Omental fat pad (tissue), 4 donors: ENCODE data around the gene DIP2C. TPM values are rescaled to one million over a fixed set of nuclear protein-coding genes. Genes with fewer than 3 reads are reported as not detected.
A peak's percentile ranks its signal among the peaks of the same experiment; 100 is the strongest.

Experiments used
- ATAC-seq: fragments of 150-250 bp; one replicate; pipeline ENCODE4 v1.9.1; 2016; ENCODE audit warnings: mild to moderate bottlenecking, moderate library complexity; ENCODE audit not compliant: low FRiP score
- DNase-seq: peaks from one replicate; pipeline ENCODE4 v3.0.0-alpha.2; 2019; ENCODE audit warnings: low spot score
- total RNA-seq, 4 donors: library from RNA; depleted of rRNA; stranded (reverse); fragments of >200 nt; gene quantifications; one replicate each; pipeline ENCODE4 v1.1.0, GENCODE V29; 2016
- TF ChIP-seq, protein P1 (sequence below), 3 donors: fragments of 450-650 bp; IDR thresholded peaks; one replicate each; pipeline ENCODE4 v1.5.1; 2016 to 2017; ENCODE audit warnings: antibody characterized with exemption in 3 of 3, mild to moderate bottlenecking in 3 of 3, moderate library complexity in 2 of 3

The DIP2C gene
- total RNA-seq, 4 donors from 2014 or later = 19.7 to 56.5 (median 31.1) TPM

DNA sequence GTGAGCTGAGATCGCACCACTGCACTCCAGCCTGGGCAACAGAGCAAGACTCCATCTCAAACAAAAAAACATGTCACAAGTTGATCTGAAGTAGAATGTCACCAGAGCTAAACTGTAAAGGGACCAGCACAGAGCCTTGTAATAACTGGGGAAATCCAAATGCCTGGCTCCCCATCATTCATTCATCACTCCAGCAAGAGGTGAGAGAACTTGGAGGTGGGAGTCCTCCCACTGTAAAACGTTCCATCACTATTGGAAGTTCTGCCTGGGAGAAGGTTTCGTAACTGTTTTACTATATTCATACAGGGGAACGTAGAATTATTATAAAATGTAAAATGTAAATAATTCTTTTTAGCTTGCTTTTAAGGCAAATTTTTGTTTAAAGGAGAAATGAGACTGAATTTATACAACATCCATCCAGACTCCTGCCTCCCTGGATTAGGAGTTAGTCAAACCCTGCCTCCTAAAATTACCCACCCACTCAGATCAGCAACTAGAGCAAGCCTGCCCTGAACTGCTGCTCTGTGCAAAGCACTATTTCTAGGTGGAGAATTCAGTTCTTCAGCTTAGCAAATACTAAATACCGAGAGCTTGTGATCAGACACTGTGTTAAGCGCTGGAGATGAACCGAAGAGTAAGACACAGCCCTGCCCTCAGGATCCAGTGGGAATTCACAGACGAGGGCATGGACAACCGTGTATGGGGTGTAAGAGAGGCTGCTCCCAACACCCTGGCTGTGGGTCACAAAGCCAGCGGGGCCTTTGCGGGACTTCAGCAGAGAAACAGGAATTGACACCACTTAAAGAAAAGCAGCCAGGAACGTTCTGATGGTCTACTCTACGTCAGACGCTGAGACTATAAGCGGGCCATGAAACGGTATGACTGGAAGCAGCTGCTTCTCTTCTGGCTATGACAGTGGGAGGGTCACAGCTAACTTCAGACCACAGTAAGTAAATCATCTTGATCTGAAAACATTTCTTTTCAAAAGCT, 345.9 kb downstream of the DIP2C start:
- TF ChIP-seq, protein P1, sequence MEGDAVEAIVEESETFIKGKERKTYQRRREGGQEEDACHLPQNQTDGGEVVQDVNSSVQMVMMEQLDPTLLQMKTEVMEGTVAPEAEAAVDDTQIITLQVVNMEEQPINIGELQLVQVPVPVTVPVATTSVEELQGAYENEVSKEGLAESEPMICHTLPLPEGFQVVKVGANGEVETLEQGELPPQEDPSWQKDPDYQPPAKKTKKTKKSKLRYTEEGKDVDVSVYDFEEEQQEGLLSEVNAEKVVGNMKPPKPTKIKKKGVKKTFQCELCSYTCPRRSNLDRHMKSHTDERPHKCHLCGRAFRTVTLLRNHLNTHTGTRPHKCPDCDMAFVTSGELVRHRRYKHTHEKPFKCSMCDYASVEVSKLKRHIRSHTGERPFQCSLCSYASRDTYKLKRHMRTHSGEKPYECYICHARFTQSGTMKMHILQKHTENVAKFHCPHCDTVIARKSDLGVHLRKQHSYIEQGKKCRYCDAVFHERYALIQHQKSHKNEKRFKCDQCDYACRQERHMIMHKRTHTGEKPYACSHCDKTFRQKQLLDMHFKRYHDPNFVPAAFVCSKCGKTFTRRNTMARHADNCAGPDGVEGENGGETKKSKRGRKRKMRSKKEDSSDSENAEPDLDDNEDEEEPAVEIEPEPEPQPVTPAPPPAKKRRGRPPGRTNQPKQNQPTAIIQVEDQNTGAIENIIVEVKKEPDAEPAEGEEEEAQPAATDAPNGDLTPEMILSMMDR (IDR thresholded peaks at IDR 0.05) = no peak
- no peak for ATAC-seq
- no peak for DNase-seq

DNA sequence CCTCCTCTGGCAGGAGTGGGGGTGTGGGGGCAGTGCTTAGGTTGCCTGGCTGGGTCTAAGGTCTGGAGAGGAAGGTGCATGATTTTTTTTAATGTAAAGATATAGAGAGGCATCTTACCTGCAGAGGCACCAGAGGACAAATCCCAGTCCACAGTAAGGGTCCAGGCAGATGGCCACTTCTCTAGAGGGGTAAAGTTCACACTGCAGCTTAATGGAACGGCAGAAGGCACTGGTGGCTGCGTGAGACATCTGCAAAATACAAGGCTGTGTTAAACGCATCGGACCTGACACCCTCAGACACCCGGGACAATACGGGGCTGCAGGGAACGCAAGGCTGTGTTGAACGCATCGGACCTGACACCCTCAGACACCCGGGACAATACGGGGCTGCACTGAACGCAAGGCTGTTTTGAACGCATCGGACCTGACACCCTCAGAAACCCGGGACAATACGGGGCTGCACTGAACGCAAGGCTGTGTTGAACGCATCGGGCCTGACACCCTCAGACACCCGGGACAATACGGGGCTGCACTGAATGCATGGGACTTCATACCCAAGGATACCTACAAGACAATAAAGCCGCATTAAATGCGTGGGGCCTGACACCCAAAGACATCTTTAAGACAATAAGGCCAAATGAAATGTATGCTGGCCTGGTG, 348.3 kb downstream of the DIP2C start:
- no peak for ATAC-seq
- TF ChIP-seq, protein P1 (IDR thresholded peaks at IDR 0.05) = no peak
- DNase-seq = no peak

DNA sequence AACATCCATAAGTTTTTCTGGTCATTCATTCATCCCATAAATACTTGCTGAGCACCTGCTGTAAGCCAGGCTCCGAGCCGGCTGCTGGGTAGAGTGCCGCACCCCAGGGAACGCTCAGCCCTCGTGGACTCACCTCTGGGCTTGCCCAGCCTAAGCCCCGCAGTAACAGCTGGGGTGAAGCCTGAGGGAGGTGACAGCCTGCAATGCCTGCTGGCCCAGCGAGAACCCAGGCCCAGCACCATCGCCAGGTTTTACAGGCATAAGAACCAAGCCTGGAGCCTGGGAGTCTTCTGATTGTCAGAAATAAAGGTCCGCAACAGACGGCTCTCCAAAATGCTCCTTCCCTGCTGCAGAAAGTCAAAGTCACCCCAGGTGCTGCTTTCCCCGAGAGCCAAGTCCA, 348.8 kb downstream of the DIP2C start:
- DNase-seq = no peak
- TF ChIP-seq, protein P1 (IDR thresholded peaks at IDR 0.05) = no peak
- ATAC-seq = no peak

DNA sequence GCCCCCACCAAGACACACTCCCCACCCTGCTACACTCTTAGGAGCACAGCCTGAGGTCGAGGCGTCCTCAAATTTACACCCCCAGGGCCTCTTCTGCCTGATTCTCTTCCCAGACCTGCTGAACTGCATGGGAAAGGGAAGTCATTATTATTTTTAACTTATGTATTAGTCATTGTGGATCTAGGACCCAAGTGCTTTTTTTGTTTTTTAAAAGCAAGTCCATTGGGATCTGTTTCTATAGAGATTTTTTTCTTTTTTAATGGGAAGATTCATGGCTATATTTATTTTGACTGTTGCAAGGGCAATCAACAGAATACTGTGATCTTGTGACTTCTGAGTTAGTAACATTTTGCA, 350.5 kb downstream of the DIP2C start:
- DNase-seq (no peak), ATAC-seq (no peak)
- TF ChIP-seq, protein P1 (IDR thresholded peaks at IDR 0.05) = no peak

DNA sequence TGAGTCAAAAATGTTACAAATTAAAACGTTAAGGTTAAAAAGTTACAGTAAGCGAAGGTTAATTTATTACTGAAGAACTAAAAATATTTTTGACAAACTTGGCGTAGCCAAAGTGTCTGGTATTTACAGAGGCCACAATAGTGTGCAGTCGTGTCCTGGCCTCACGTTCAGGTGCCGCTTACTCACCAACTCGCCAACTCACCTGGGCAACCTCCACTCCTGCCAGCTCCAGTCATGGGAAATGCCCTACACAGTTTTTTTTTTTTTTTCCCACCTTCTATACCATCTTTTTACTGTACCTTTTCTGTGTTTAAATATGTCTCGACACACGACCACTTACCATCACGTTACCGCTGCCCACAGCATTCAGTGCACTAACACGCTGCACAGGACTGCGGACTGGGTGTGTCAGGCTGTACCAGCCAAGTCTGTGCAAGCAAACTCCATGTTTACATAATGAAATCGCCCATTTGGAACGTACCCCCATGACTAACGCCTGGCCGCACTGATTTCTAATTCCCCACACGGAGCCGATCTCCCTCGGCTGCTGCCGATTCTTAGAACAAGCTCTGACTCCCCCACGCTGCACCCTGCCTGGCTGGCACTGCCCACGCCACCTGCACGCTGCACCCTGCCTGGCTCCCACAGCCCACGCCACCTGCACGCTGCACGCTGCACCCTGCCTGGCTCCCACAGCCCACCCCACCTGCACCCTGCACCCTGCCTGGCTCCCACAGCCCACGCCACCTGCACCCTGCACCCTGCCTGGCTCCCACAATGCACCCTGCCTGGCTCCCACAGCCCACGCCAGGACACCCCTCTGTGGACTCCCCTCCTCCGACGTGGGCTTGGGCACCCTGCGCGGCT, 351.1 kb downstream of the DIP2C start:
- ATAC-seq (peak; percentile 81), DNase-seq (no peak)
- TF ChIP-seq, protein P1 (IDR thresholded peaks at IDR 0.05) = no peak

DNA sequence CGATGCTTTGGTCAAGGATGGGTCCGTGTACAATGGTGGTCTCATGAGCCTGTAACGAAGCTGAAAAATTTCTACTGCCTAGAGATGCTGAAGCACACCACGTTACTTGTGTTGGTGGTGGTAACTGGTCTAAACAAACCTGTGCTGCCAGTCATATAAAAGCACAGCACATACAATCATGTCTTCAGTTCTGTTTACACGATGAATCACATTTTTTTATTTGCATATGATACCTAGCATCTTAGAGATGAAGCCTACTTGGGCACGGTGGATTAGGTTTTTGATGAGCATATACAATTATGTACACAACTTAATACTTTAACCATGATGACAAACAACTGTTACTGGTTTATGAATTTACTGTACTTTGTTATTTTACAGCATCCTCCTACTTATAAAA, 353.2 kb downstream of the DIP2C start:
- TF ChIP-seq, protein P1 (IDR thresholded peaks at IDR 0.05) = no peak
- ATAC-seq = no peak
- no peak for DNase-seq
